Heart right ventricle (tissue), 16 donors: ENCODE data around the gene TMED8. TPM values are rescaled to one million over a fixed set of nuclear protein-coding genes. Genes with fewer than 3 reads are reported as not detected.
"Not testable (repeated sequence)": the region's sequence is repeated elsewhere in the genome, so short reads cannot be mapped to it uniquely, and the experiment has no call there.

Experiments used
- ATAC-seq, 8 donors: fragments of 200-7000 bp; cut with Tn5 transposase; one replicate each; pipeline ENCODE4 v1.9.1; 2020; ENCODE audit warnings: mild to moderate bottlenecking in 8 of 8, moderate library complexity in 8 of 8, moderate number of reproducible peaks in 1 of 8
- DNase-seq, 2 donors: peaks; one replicate each; pipeline ENCODE4 v3.0.0-alpha.2; 2020
- H3K27ac ChIP-seq, 10 donors: fragments of 200-600 bp; sonication (generic) in 2 of 10; one replicate each; pipeline versions ENCODE4 v1.5.0 to v1.8.0; 2020 to 2022; ENCODE audit warnings: mild to moderate bottlenecking in 3 of 10
- H3K27me3 ChIP-seq, 7 donors: fragments of 200-600 bp; one replicate each; pipeline ENCODE4 v1.8.0; 2021 to 2022; ENCODE audit warnings: mild to moderate bottlenecking in 2 of 7
- H3K36me3 ChIP-seq, 9 donors: fragments of 200-600 bp; sonication (generic) in 1 of 9; one replicate each; pipeline versions ENCODE4 v1.5.0 to v1.8.0; 2020 to 2022; ENCODE audit warnings: mild to moderate bottlenecking in 2 of 9
- H3K4me1 ChIP-seq, 9 donors: fragments of 200-600 bp; sonication (generic) in 1 of 9; one replicate each; pipeline versions ENCODE4 v1.5.0 to v1.8.0; 2020 to 2022; ENCODE audit warnings: mild to moderate bottlenecking in 4 of 9
- H3K4me3 ChIP-seq, 10 donors: fragments of 200-600 bp; sonication (generic) in 2 of 10; one replicate each; pipeline versions ENCODE4 v1.5.0 to v1.8.0; 2020 to 2022; ENCODE audit warnings: mild to moderate bottlenecking in 7 of 10, moderate library complexity in 2 of 10
- H3K9me3 ChIP-seq, 11 donors: fragments of 200-600 bp in 10 of 11; sonication (generic) in 2 of 11; one replicate each; pipeline versions ENCODE4 v1.5.0 to v1.8.0; 2013 to 2022; ENCODE audit warnings: mild to moderate bottlenecking in 2 of 11, control low read depth in 1 of 11, moderate library complexity in 1 of 11
- CTCF ChIP-seq, 9 donors: fragments of 200-600 bp; sonication (generic) in 2 of 9; IDR thresholded peaks; one replicate each; pipeline versions ENCODE4 v1.5.0 to v1.8.0; 2021 to 2022; ENCODE audit warnings: antibody characterized with exemption in 9 of 9, mild to moderate bottlenecking in 5 of 9, moderate library complexity in 1 of 9
- WGBS, 2 donors: extraction: QIAGEN DNeasy Blood & Tissue Kit; methylation state at CpG; one replicate each; pipeline ENCODE4 v1.1.7; 2013; ENCODE audit warnings: inconsistent platforms in 1 of 2; 5-methylcytosine and 5-hydroxymethylcytosine counted together
- intact Hi-C, 10 donors: fragments of 100-400 bp; cut with DNase I; formaldehyde crosslinking; loops; one replicate each; pipeline versions ENCODE4 v1.11.1 to v1.14.2; 2022
- polyA plus RNA-seq, 2 donors: library from polyadenylated mRNA; stranded (reverse); fragments of 200-250 nt; gene quantifications; one replicate each; pipeline ENCODE4 v1.2.3, GENCODE V29; 2013
- total RNA-seq, 10 donors: library from RNA; stranded (reverse); fragmentation: NEBNext Ultra II Directional in 3 of 10; extraction: Animal tissue kit (Norgen Biotek cat#: 25700) in 3 of 10; gene quantifications; one replicate each; pipeline versions ENCODE4 v1.2.1 to v1.2.4, GENCODE V29; 2021 to 2023
- donor health status: Arrhythmogenic right ventricular cardiomyopathy.
- donor health status: ischemic (EF 13 %, LVEDD 7.1; RV severe dilation, severe dysfunction).
- donor health status: healthy with polysubstance abuse.
- donor health status: DM: no; HTN: yes; CAD: no.
- donor health status: DM: no; HTN: no; CAD: no.
- donor health status: ischemic (EF 25% LVEDD 6.9; RV normal size, moderate dysfunction).
- donor health status: ischemic (EF 25% LVEDD 5.7; RV mildly dilated, moderate dysfunction).
- donor health status: healthy.
- donor health status: DM: yes; HTN: yes; CAD: no.
- donor health status: Ischemic cardiomyopathy.
- donor health status: ischemic (EF 35%, LVEDD 5.7; RV mildly dilated, moderate dysfunction).
- donor health status: nonischemic (EF 11% LVEDD 7.7; RV severe dilation, severe dysfunction).
- donor health status: DM: yes; HTN: yes; CAD: no.
- donor health status: PGD.
- donor health status: ischemic (EF 29% LVEDD 5.4; RV normal size, mild dysfunction).
- donor health status: nonischemic (EF 23%, LVEDD 6.1; RV moderate dilation, normal function).

The TMED8 gene
- total and polyA plus RNA-seq, 12 donors, result 1.8 to 8.7 (median 6.8) TPM

- DNase-seq, result no peak
- Histone ChIP-seq H3K36me3 (peaks cover 0 to 60% (median 33%) of the 10 kb centered on the region in 9 donors), H3K4me1 (no peaks in the 10 kb centered on the region), H3K27ac (no peak overlapping the region), H3K4me3 (no peak overlapping the region), H3K9me3 (peaks cover 0 to 35% (median 17%) of the 10 kb centered on the region in 11 donors), H3K27me3 (no peaks in the 10 kb centered on the region)
- 69 to 98% methylated on average over 2 of the region's 2 CpGs for WGBS, 2 donors
- TF ChIP-seq CTCF (IDR thresholded peaks at IDR 0.05), result no peak
- intact Hi-C loops, result no loop called here
- no peak for ATAC-seq
Measured at GRCh38 chr14:77421201-77421600, 44.3 kb upstream of the TMED8 start.

GRCh38 chr14:77416836-77417235 is 39.9 kb upstream of the TMED8 start:
- Histone ChIP-seq H3K4me3 (no peak overlapping the region), H3K9me3 (peaks cover 0 to 35% (median 17%) of the 10 kb centered on the region in 11 donors), H3K27me3 (no peaks in the 10 kb centered on the region), H3K27ac (no peak overlapping the region), H3K4me1 (no peaks in the 10 kb centered on the region), H3K36me3 (peaks cover 0 to 16% (median 0%) of the 10 kb centered on the region in 9 donors)
- intact Hi-C loops, result no loop called here
- TF ChIP-seq CTCF (IDR thresholded peaks at IDR 0.05), result no peak
- WGBS, 2 donors, result 94 to 97% methylated on average over 8 of the region's 8 CpGs
- no peak for DNase-seq
- no peak for ATAC-seq

- 88 to 89% methylated on average over 2 of the region's 3 CpGs for WGBS, 2 donors
- H3K36me3 ChIP-seq, H3K27ac ChIP-seq, DNase-seq, ATAC-seq, H3K4me3 ChIP-seq, H3K27me3 ChIP-seq, intact Hi-C loops, H3K4me1 ChIP-seq: not testable (repeated sequence)
- H3K9me3 ChIP-seq, result peaks cover 0 to 34% (median 17%) of the 10 kb centered on the region in 11 donors
Measured at GRCh38 chr14:77416098-77416497, 39.2 kb upstream of the TMED8 start.

GRCh38 chr14:77415403-77416030 is 38.6 kb upstream of the TMED8 start:
- DNase-seq, H3K4me1 ChIP-seq, H3K27ac ChIP-seq, H3K4me3 ChIP-seq, ATAC-seq, H3K36me3 ChIP-seq, intact Hi-C loops, H3K27me3 ChIP-seq: not testable (repeated sequence)
- peaks cover 0 to 28% (median 17%) of the 10 kb centered on the region in 11 donors for H3K9me3 ChIP-seq
- WGBS, 2 donors, result 91 to 94% methylated on average over 10 of the region's 10 CpGs

- Histone ChIP-seq H3K4me3 (no peak overlapping the region), H3K4me1 (peaks cover 0 to 30% (median 0%) of the 10 kb centered on the region in 9 donors), H3K27ac (no peak overlapping the region), H3K27me3 (no peaks in the 10 kb centered on the region), H3K36me3 (peaks cover 0 to 3% (median 0%) of the 10 kb centered on the region in 9 donors), H3K9me3 (no peaks in the 10 kb centered on the region)
- ATAC-seq (no peak), DNase-seq (no peak)
- WGBS, 2 donors, result 29 to 30% methylated on average over 3 of the region's 3 CpGs
- peak in 3 of 9 donors; percentile 11 to 34 (median 16) for TF ChIP-seq CTCF (IDR thresholded peaks at IDR 0.05)
- intact Hi-C loops, result no loop called here
Measured at GRCh38 chr14:77409131-77409533, 32.2 kb upstream of the TMED8 start.
